Astrocyte (in vitro differentiated cells and primary cell): ENCODE data around the gene FAF2.

Experiments
- CTCF ChIP-seq: IDR thresholded peaks from 2 replicates; pipeline ENCODE4 v1.5.1; 2011; ENCODE audit warnings: low read depth, mild to moderate bottlenecking, inconsistent platforms, low read length, moderate library complexity; ENCODE audit not compliant: insufficient read depth
- EZH2 ChIP-seq: IDR thresholded peaks from 2 replicates; pipeline ENCODE4 v1.6.1; 2012; ENCODE audit warnings: mild to moderate bottlenecking, low read length, inconsistent platforms; ENCODE audit not compliant: insufficient read depth

GRCh38 chr5:176499273-176499672, 51.1 kb downstream of the FAF2 start:
- TF ChIP-seq CTCF (no peak), EZH2 (no peak)
